GM19468 (cell line): ENCODE measurements around the gene NME5.
"Not testable (repeated sequence)": the region's sequence is repeated elsewhere in the genome, so short reads cannot be mapped to it uniquely, and the experiment has no call there.

Experiments used
- ATAC-seq: cut with Tn5 transposase; IDR thresholded peaks from one replicate; pipeline ENCODE4 v1.9.1; 2021; ENCODE audit warnings: mild to moderate bottlenecking, moderate library complexity, moderate number of reproducible peaks; ENCODE audit not compliant: unreplicated experiment; ENCODE audit errors: extremely low read depth

The NME5 gene, protein sequence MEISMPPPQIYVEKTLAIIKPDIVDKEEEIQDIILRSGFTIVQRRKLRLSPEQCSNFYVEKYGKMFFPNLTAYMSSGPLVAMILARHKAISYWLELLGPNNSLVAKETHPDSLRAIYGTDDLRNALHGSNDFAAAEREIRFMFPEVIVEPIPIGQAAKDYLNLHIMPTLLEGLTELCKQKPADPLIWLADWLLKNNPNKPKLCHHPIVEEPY

DNA sequence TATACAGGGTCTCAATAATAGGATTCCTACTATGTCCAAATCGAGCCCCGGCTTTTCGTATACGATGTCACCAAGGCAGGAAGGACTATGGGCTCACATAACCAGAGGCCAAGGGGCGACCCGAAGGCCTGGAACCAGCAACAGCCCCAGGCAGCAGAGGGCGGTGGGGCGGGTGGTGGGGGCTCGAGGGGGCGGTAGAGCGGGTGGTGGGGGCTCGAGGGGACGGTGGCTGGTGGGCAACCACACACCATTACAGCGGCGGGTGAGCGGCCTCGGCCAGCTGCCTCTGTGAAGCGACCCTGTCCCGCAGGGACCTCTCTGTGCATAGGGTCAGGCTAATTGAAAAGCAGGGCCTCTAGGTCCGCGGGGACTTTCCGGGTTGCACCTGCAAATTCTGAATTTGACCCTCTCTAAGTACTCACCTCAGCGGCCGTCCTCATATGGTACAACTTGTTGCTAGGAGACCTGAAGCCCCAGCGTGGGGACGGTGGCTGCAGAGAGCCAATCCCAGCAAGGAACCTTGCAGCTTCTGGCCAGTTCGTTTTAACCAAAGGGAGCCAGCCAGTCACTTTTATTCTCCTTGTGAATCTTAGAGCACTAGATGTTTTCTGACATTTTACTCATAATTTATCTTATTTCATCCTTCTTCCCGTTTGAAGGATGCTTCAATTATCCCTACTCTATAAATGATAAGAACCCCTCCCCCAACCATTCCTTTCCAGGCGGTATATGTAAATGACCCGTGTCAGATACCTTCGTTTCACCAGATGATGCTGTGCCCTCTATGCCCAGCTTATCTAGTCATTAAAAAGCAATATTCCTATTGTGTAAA lies at the start of gene NME5:
TSS of gene NME5 (minus strand) at position 480 of the 832 bp plus-strand sequence. CDS start 648 bp downstream, outside the sequence.
- ATAC-seq = no peak

DNA sequence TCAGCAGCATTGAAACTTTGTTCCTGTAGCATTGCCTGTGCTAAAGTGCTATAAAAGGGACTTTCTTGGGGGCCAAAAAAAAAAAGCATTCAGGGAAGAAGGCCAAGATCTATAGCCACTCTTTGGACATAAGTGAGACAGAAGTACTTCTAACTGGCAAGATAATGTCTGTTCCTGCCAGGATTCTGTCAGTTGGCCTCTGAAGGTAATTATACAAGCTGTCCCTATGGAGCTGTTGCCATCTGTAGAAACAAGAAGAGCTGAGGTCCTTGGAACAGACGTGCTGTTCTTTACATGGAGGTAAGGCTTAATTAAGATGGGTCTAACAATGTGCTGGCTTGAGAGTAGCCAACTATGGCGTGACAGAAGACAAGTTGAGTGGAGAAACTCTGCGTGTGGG lies 49.4 kb upstream of the NME5 start:
- no peak for ATAC-seq

DNA sequence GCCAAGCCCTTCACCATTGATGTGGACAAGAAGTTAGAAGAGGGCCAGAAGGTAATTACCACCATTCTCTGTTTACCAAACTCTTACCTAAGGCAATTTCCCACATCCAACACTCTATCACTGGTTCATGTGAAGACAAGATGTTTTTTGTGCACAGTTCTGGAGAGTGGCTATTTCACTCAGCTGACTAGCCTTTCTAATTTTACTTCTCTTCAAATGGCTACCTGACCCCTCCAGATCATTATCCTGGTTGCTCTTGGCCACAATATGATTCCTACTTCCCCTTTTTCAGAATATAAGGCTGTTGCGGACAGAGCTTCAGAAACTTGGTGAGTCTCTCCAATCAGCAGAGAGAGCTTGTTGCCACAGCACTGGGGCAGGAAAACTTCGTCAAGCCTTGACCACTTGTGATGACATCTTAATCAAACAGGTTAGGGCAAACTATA lies 46.8 kb upstream of the NME5 start:
- ATAC-seq = no peak

DNA sequence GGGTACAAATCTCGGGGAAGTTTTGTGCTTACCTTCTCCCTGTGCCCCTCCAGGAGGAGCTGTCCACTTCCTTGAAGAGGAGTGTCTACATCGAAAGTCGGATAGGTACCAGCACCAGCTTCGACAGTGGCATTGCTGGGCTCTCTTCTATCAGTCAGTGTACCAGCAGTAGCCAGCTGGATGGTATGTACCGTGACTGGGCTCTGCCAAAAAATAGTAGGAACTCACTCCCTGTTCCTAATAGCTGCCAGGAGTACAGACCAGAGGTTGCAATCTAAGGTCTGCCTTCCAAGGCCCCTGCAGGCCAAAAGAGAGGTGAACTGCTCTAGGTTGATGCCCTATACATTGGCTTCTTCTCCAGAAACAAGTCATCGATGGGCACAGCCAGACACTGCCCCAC lies 43.6 kb upstream of the NME5 start:
- no peak for ATAC-seq

DNA sequence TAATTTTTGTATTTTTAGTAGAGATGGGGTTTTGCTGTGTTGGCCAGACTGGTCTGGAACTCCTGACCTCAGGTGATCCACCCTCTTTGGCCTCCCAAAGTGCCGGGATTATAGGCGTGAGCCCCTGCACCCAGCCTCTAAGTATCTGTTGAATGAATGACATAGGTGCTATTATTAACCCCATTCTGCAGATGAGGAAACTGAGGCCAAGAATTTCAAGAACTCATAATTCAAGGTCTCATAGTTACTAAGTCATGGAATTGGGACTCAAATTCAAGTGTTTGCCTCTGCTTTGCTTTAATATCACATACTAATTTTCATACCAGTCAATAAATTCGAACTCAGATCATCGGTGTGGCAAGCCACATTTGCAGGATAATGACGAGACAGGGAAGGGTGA lies 41.6 kb upstream of the NME5 start:
- no peak for ATAC-seq

DNA sequence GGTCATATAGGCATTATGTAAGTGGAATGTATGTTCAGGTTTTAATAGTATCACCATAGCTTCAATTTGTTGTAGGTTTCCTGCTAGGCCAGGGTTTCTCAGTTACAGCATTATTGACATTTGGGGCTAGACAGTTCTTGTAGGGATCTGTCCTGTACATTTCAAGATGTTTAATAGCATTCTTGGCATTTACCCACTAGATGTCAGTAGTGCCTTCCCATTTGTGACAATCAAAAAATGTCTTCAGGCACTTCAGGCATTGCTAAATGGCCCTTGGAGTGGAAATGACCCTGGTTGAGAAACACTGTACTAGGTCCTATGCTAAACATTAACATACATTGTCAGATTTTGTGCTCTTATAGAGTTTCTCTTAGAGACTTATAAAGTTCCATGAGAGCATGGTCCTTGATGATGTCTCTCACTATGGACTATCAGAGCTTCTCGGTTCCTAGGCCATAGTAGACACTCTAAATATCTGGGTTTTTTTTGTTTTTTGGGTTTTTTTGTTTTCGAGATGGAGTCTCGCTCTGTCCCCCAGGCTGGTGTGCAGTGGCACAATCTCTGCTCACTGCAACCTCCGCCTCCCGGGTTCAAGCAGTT lies 41.1 kb upstream of the NME5 start:
- no peak for ATAC-seq

DNA sequence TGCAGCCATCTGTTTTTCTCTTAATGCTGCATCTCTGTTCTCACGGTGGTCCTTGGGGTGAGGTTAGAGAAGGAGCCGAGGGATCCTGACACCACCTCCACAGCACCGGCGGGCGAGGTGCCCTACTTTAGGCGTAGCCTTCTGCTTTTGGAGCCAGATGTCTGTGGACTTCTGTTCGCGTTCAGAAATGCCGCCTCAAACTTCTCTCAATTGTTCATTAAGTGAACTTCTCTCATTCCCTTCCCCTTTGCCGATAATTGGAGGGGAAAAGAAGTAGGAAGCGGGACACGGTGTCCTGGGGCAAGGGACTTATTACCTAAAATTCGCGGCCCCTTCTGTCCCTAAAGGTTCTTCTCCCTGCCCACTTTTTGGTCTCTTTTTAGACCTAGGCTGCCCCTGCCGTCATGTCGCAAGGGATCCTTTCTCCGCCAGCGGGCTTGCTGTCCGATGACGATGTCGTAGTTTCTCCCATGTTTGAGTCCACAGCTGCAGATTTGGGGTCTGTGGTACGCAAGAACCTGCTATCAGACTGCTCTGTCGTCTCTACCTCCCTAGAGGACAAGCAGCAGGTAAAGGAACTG lies 40.1 kb upstream of the NME5 start:
- ATAC-seq = peak; percentile 5

DNA sequence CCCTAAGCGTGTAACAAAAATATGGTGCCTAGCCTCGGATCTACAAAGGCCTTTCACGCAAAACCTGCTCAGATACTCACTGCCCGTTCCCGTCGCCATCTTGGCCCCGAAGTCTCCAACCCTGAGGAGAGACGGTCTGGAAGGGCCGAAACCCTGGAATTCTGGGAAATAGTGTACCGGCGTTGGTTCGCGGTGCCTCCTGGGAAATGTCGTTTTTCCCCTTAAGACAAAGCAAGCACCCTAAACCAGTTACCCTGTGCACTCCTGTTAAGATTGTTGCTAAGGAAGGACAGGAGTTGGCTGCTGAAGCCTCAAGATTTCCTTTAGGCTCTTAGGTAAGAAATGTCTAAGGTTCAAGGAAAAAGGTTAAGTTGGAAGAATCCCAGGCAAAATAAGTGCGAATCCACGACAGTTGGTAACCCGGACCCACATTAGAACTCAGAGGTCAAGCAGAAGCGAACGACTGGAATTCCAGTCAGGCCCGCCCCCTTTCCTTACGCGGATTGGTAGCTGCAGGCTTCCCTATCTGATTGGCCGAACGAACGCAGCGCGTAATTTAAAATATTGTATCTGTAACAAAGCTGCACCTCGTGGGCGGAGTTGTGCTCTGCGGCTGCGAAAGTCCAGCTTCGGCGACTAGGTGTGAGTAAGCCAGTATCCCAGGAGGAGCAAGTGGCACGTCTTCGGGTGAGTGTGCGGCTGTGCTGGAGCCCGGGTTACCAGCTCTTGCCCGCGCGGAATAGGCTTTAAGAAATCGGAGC lies 39.5 kb upstream of the NME5 start, which contains the start of the genes BRD8 and KIF20A:
TSS of gene BRD8 (minus strand) at position 115 of the 761 bp plus-strand sequence. CDS start at position 99, 16 bp downstream.
TSS of gene KIF20A (plus strand) at position 597 of the 761 bp plus-strand sequence. CDS start 569 bp downstream, outside the sequence.
- ATAC-seq = peak; percentile 75

DNA sequence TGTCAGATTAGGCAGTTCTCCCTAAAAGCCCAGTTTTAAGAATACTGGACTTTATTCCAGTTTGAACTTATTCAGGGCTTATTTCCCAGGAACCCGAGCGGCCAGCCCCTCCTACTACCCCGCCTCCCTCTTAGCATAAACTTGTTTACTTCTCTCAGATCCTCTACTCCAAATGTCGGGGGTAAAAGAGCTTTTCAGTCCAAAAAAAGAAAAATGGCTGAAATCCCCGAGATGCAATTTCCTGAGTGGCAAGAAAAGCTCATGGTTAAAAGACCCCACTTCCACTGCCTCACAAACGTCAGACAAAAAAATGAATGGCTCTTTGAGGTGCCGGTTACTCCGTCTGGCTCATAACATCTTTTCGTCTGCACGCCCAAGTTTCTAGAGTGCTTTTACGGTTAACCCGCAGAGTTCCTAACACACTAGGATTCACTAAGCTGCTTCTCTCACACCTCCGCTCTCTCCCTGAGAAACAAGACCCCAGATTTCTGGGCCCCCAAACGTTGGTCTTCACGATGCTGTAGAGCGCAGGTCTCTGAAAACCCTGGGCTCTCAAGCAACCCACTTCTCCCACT lies 38.8 kb upstream of the NME5 start:
- ATAC-seq = no peak

DNA sequence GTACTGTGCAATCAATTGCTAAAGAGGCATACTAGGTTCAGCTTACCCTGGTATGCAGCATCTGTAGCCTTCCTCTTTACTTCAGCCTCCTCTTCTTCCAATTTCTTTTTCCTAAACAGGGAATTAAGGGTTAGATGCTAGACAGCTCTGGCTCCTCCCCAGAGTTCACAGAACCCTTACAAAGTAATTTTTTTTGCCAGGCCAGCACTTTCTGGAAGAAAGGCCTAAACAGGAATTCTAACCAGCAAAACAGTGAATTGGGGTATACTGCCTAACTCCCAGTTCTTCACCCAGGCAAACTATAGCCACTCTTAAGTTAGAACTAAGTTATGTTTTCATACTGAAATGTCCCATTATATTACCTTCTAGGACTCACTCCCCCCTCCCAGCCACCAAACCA lies 31.1 kb upstream of the NME5 start:
- no peak for ATAC-seq

DNA sequence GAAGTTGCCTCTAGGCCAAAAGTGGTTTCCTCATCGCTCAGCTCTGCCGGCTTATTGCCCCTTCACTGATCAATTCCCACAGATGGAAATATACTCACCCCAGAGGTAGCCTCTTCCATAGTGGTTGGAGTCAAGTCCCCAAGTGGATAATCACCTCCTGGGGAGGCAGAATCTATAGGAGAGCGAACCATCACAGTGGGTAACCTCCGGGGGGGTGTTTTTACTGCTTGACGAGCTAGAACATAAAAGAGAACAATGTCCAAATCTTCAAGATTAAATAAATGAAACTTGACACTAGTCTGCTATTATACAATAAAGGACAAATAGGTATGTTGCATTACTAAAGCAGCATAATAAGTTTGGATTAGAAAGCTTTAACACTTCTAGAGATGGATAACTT lies 29.9 kb upstream of the NME5 start:
- ATAC-seq = no peak

DNA sequence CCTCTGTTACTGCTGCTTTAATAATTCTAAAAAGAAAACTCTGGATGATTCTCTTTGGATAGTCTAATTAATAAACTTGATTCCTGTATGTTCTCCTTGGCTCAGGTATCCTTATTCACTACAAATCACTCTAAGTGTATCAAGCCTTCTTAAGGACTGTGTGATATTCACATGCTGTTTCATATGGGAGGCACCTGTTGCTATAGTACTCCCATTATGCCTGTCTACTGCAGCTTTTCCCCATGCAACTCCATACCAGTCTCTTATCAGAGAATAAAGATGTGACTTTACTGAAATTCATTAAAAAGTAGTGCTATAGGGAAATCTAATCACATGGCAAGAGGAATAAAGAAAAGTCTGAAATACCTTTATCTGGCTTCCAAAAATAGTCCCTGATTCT lies 24.5 kb upstream of the NME5 start:
- no peak for ATAC-seq

DNA sequence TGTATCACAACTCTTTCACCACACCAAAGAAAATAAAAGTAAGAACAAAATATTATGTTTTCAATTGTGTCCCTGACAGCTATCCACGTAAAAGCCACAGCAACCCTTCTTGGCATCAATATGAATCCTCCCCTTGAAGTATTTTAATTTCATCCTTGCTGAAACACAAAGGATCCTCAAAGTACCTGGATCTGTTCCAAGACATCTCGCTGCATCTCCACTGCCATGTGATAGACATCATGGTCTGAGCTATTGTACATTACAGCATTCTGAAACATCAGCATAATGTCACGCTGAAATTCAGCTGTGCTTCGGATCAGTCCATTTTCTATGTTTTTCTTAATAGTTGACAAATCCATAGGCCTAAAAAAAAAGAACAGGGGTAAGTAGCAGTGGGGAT lies 21.5 kb upstream of the NME5 start:
- ATAC-seq = no peak

DNA sequence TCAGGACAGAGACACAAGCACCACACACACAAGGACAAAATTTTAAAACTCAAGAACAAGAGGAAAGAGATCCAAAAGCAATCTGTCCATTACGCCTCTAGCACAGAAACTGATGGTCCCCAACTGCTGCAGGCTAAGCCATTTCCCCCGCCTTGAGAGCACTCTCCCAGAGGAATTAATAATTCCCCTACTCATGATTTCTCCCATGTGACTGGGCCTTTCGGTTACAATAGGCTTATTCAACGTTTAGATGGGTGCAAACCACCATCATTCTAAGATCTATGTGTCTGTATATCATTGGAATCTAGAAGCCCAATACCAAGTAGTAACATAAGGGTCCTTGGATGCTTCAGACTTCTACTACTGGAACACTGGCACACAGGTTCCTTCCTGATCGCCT lies 20.4 kb upstream of the NME5 start:
- ATAC-seq = no peak

DNA sequence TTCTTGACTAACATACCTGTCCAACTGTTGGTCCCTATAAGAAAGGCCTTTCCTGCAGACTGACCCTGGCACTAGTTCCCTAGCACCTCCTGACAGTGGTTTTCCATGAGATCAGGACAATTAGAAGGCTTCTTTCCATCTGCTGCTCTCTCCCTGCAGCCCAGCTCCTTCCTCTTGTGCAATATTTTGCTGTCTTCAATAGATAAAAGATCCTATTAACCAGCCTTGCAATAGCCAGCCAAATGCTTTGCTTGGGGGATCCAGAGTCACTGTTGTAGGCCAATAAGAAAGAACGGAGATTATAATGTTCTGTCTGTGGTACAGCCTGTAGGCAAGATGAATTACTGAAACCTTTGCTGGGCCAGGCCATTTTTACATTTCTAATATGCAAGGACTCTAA lies 18.4 kb upstream of the NME5 start:
- ATAC-seq = no peak

DNA sequence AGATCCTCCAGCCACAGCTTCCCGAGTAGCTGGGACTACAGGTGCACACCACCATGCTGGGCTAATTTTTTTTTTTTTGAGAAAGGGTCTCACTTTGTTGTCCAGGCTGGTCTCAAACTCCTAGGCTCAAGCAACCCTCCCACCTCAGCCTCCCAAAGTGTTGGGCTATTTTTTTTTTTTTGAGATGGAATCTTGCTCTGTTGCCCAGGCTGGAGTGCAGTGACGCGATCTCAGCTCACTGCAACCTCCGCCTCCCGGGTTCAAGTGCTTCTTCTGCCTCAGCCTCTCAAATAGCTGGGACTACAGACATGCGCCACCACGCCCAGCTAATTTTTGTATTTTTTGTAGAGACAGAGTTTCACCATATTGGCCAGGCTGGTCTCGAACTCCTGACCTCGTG lies 16.7 kb upstream of the NME5 start:
- not testable (repeated sequence) for ATAC-seq

DNA sequence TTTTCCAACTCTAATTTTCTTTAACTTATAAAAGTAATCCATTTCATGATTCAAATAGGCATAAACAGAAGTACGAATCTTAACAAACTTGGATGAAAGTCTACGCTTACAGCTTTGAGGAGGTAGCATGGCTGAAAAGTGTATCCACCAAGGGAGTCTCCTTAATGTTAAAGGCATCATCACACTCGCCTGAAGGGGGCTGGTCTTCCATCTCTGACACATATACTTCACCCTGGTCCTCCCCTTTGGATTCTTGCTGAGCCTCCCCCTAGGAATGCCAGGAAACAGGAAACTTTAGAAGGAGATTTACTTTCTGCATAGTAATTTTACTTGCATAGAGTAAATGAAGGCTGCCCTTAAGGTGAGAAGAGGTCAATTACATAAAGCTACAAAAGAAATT lies 10.3 kb upstream of the NME5 start:
- no peak for ATAC-seq

DNA sequence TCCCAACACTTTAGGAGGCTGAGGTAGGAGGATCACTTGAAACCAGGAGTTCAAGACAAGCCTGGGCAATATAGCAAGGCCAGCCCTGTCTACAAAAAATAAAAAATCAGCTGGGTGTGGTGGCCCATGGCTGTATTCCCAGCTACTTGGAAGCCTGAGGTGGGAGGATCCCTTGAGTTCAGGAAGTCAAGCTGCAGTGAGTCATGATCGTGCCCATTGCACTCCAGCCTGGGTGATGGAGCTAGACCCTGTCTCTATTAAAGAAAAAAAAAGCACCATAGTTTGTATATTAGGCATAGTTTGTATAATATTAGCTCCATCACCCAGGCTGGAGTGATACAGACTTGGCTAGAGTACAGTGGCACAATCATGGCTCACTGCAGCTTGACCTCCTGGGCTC lies 9.6 kb upstream of the NME5 start:
- no peak for ATAC-seq

DNA sequence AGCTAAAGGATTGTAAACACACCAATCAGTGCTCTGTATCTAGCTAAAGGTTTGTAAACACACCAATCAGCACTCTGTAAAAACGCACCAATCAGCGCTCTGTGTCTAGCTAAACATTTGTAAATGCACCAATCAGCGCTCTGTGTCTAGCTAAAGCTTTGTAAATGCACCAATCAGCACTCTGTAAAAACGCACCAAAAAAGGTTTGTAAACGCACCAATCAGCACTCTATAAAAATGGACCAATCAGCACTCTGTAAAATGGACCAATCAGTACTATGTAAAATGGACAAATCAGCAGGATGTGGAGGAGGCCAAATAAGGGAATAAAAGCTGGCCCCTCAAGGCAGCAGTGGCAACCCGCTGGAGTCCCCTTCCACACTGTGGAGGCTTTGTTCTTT lies 4.3 kb upstream of the NME5 start:
- not testable (repeated sequence) for ATAC-seq

DNA sequence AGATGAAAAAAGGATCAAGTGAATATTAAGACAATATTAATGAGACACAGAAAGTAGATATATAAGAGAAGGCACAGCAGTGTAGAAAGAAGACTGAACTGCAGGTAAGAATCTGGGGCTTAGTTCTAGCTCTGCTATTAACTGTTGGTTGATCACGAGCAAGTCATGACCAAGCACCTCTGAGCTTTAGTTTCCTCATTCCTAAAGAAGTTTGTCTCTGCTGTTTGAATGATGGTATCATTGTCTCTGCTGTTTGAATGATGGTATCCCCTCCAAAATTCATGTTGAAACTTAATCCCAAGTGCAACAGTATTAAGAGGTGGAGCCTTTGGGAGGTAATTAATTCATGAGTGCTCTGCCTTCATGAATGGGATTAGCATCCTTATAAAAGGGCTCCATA lies 2.5 kb upstream of the NME5 start:
- no peak for ATAC-seq
